ENCODE data around the gene EPDR1.
A peak's percentile ranks its signal among the peaks of the same experiment; 100 is the strongest.

Gene EPDR1

GRCh38 chr7:37920305-37920848 is at the start of gene EPDR1:
Gene EPDR1 (plus strand): TSS chr7:37920640. CDS start chr7:37920940, 300 bp downstream.
- peak; percentile 78 for DNase-seq

- DNase-seq: no peak
These were observed 38.4 kb upstream of the EPDR1 start for GRCh38 chr7:37882086-37882485.

- no peak for DNase-seq
These were observed 27.1 kb upstream of the EPDR1 start for GRCh38 chr7:37893359-37893758.

- no peak for DNase-seq
These were observed 25.8 kb upstream of the EPDR1 start for GRCh38 chr7:37894671-37895070.

GRCh38 chr7:37899712-37900247 is 20.7 kb upstream of the EPDR1 start:
- DNase-seq: no peak

- DNase-seq: peak; percentile 37
These were observed 19.1 kb upstream of the EPDR1 start for GRCh38 chr7:37901236-37901827.

GRCh38 chr7:37901890-37902524 is 18.4 kb upstream of the EPDR1 start:
- peak; percentile 52 for DNase-seq

GRCh38 chr7:37908221-37908788 is 12.1 kb upstream of the EPDR1 start:
- DNase-seq: no peak

GRCh38 chr7:37912756-37913155 is 7.7 kb upstream of the EPDR1 start:
- no peak for DNase-seq

- DNase-seq: no peak
These were observed 5.0 kb upstream of the EPDR1 start for GRCh38 chr7:37915438-37915837.

- no peak for DNase-seq
These were observed 4.3 kb upstream of the EPDR1 start for GRCh38 chr7:37916017-37916672.

- peak; percentile 41 for DNase-seq
These were observed 3.5 kb upstream of the EPDR1 start, which contains the start of gene SFRP4 for GRCh38 chr7:37916673-37917660. Gene SFRP4 (minus strand): TSS chr7:37916817. CDS start chr7:37916537, 280 bp downstream.

GRCh38 chr7:37918526-37918925 is 1.9 kb upstream of the EPDR1 start:
- DNase-seq: no peak

- peak; percentile 46 for DNase-seq
These were observed 687 bp downstream of the EPDR1 start for GRCh38 chr7:37920849-37921805.

GRCh38 chr7:37921876-37922275 is 1.4 kb downstream of the EPDR1 start:
- DNase-seq: no peak

- no peak for DNase-seq
These were observed 3.6 kb downstream of the EPDR1 start for GRCh38 chr7:37923996-37924395.

GRCh38 chr7:37924491-37925041 is 4.1 kb downstream of the EPDR1 start:
- no peak for DNase-seq

GRCh38 chr7:37925620-37926019 is 5.2 kb downstream of the EPDR1 start:
- DNase-seq: no peak

GRCh38 chr7:37927773-37928444 is 7.5 kb downstream of the EPDR1 start:
- DNase-seq: no peak

GRCh38 chr7:37928878-37929277 is 8.4 kb downstream of the EPDR1 start:
- no peak for DNase-seq
